ENCODE results near the gene COL23A1. TPM values are rescaled to one million over a fixed set of nuclear protein-coding genes. Genes with fewer than 3 reads are reported as not detected.
A peak's percentile ranks its signal among the peaks of the same experiment; 100 is the strongest.

COL23A1 gene
- total and polyA plus RNA-seq, 5 donors from 2014 or later = not detected

DNA sequence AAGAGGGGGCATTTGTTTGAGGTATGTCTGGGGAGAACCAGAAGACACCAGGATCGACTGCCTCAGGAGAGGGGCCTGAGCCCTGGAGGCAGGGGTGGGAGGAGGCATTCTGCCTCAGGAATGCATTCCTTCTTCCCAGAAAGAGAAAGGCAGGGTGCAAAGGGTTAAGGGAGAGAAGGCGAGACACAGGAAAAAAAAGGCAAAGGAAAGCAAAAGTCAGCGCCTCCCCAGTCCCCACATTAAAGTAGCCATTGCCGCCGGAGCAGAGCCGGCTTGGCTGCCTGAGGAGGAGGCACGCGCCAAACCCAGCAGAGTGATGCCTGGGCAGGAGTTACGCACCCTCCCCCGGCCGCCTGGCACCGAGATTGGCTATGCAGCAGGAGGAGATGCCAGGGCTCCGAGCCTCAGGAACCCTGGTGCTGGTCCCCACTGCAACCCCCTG lies 233.7 kb downstream of the COL23A1 start:
- Mint-ChIP-seq H3K27me3 (no peaks in the 10 kb centered on the region), H3K4me3 (no peak overlapping the region), H3K9me3 (no peaks in the 10 kb centered on the region), H3K36me3 (no peaks in the 10 kb centered on the region), H3K4me1 (peaks cover 0 to 12% (median 3%) of the 10 kb centered on the region in 4 donors), H3K27ac (no peak overlapping the region)
- H3K27me3 ChIP-seq (ENCODE audit: control insufficient read depth, insufficient read depth, low read length) = no peaks in the 10 kb centered on the region
- no peak for DNase-seq
- no peak overlapping the region for H3K27ac ChIP-seq (ENCODE audit: insufficient read depth, low read length, poor library complexity, severe bottlenecking)
- H3K36me3 ChIP-seq (ENCODE audit: control insufficient read depth, insufficient read depth, low read length) = no peaks in the 10 kb centered on the region
- H3K4me1 ChIP-seq (ENCODE audit: control insufficient read depth, insufficient read depth, low read length, poor library complexity, severe bottlenecking) = no peaks in the 10 kb centered on the region
- ATAC-seq (ENCODE audit: low read depth in 2 of 2) = no peak
- no peak overlapping the region for H3K4me3 ChIP-seq (ENCODE audit: low read depth, low read length)
- no peaks in the 10 kb centered on the region for H3K9me3 ChIP-seq (ENCODE audit: control insufficient read depth in 2 of 2, low read length in 2 of 2)

DNA sequence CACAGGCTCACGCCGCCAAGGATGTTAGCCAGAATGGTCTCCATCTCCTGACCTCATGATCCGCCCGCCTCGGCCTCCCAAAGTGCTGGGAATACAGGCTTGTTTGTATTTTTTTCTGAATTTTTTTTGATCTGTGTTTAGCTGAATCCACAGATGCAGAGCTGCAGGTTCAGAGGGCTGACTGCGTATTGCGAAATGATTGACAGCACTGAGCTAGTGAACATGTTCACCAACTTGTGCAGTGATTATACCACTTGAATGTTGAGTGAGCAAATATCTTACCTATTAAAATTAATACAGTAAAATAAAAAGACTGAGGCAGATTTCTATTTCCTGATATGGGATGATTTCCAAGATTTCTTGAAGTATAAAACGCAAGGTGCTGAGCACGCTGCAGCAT lies 234.5 kb downstream of the COL23A1 start:
- no peaks in the 10 kb centered on the region for H3K36me3 ChIP-seq (ENCODE audit: control insufficient read depth, insufficient read depth, low read length)
- no peaks in the 10 kb centered on the region for H3K27me3 Mint-ChIP-seq
- H3K27ac ChIP-seq (ENCODE audit: insufficient read depth, low read length, poor library complexity, severe bottlenecking) = no peak overlapping the region
- H3K36me3 Mint-ChIP-seq = no peaks in the 10 kb centered on the region
- H3K4me3 ChIP-seq (ENCODE audit: low read depth, low read length) = no peak overlapping the region
- no peak overlapping the region for H3K27ac Mint-ChIP-seq
- no peak for ATAC-seq (ENCODE audit: low read depth in 2 of 2)
- H3K4me1 ChIP-seq (ENCODE audit: control insufficient read depth, insufficient read depth, low read length, poor library complexity, severe bottlenecking) = no peaks in the 10 kb centered on the region
- DNase-seq = no peak
- H3K4me1 Mint-ChIP-seq = peaks cover 0 to 12% (median 3%) of the 10 kb centered on the region in 4 donors
- H3K4me3 Mint-ChIP-seq = no peak overlapping the region
- no peaks in the 10 kb centered on the region for H3K9me3 ChIP-seq (ENCODE audit: control insufficient read depth in 2 of 2, low read length in 2 of 2)
- no peaks in the 10 kb centered on the region for H3K9me3 Mint-ChIP-seq
- no peaks in the 10 kb centered on the region for H3K27me3 ChIP-seq (ENCODE audit: control insufficient read depth, insufficient read depth, low read length)

- H3K27me3 Mint-ChIP-seq = no peaks in the 10 kb centered on the region
Observed at GRCh38 chr5:178353461-178353860, 236.7 kb downstream of the COL23A1 start.

GRCh38 chr5:178352035-178352349 lies 238.2 kb downstream of the COL23A1 start:
- no peaks in the 10 kb centered on the region for H3K4me1 ChIP-seq (ENCODE audit: control insufficient read depth, insufficient read depth, low read length, poor library complexity, severe bottlenecking)
- Mint-ChIP-seq H3K9me3 (no peaks in the 10 kb centered on the region), H3K27ac (no peak overlapping the region), H3K4me1 (peaks cover 0 to 6% (median 2%) of the 10 kb centered on the region in 4 donors), H3K27me3 (no peaks in the 10 kb centered on the region), H3K36me3 (no peaks in the 10 kb centered on the region), H3K4me3 (no peak overlapping the region)
- H3K9me3 ChIP-seq (ENCODE audit: control insufficient read depth in 2 of 2, low read length in 2 of 2) = no peaks in the 10 kb centered on the region
- no peak overlapping the region for H3K4me3 ChIP-seq (ENCODE audit: low read depth, low read length)
- ATAC-seq (ENCODE audit: low read depth in 2 of 2) = no peak
- H3K36me3 ChIP-seq (ENCODE audit: control insufficient read depth, insufficient read depth, low read length) = no peaks in the 10 kb centered on the region
- DNase-seq = no peak
- H3K27ac ChIP-seq (ENCODE audit: insufficient read depth, low read length, poor library complexity, severe bottlenecking) = no peak overlapping the region
- no peaks in the 10 kb centered on the region for H3K27me3 ChIP-seq (ENCODE audit: control insufficient read depth, insufficient read depth, low read length)

More at GRCh38 chr5:178353461-178353860, 236.7 kb downstream of the COL23A1 start:
- ATAC-seq (ENCODE audit: low read depth in 2 of 2) (no peak), DNase-seq (no peak)
- Histone ChIP-seq H3K36me3 (ENCODE audit: control insufficient read depth, insufficient read depth, low read length) (no peaks in the 10 kb centered on the region), H3K4me3 (ENCODE audit: low read depth, low read length) (no peak overlapping the region), H3K9me3 (ENCODE audit: control insufficient read depth in 2 of 2, low read length in 2 of 2) (no peaks in the 10 kb centered on the region), H3K4me1 (ENCODE audit: control insufficient read depth, insufficient read depth, low read length, poor library complexity, severe bottlenecking) (no peaks in the 10 kb centered on the region), H3K27me3 (ENCODE audit: control insufficient read depth, insufficient read depth, low read length) (no peaks in the 10 kb centered on the region), H3K27ac (ENCODE audit: insufficient read depth, low read length, poor library complexity, severe bottlenecking) (no peak overlapping the region)
- Mint-ChIP-seq H3K9me3 (no peaks in the 10 kb centered on the region), H3K4me3 (no peak overlapping the region), H3K4me1 (peaks cover 0 to 12% (median 3%) of the 10 kb centered on the region in 4 donors), H3K36me3 (no peaks in the 10 kb centered on the region), H3K27ac (no peak overlapping the region)

DNA sequence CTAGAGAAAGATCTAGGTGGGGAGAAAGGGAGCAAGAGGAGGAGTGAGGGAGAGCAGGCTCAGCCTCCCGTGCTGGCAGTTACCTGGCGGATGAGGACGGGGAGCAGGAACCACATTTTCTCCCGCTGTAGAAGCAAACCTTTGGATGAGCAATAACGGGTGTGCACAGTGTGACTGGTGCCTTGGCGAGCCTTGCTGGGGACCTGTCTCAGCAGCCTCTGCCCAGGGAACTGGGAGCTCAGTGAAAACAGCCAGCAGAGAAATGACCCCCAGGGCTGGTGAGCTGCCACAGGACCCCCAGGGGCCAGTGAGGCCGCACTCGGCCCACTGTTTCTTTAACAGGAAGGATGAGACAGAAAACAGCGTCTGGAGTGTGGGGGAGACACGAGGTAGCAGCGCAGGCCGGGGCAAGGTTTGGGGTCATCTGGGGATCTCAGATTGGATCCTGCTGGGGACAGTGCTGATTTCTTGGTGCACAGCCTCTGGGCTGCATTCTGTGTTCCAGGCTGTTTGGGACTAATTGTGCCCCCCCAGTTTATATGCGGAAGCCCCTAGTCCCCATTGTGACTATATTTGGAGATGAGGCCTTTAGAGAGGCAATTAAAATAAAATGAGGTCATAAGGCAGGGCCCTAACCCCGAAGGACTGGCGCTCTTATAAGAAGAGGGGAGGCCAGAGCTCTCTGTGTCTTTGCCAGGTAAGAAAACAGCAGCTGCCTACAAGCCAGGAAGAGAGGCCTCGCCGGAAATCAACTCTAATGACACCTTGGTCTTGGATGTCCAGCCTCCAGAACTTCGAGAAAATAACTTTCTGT lies 238.8 kb downstream of the COL23A1 start:
- Mint-ChIP-seq H3K27me3 (no peaks in the 10 kb centered on the region), H3K9me3 (no peaks in the 10 kb centered on the region), H3K36me3 (no peaks in the 10 kb centered on the region), H3K4me1 (peaks cover 0 to 6% (median 2%) of the 10 kb centered on the region in 4 donors), H3K4me3 (no peak overlapping the region), H3K27ac (peak overlapping the region in 1 of 3 donors; percentile 5)
- Histone ChIP-seq H3K27ac (ENCODE audit: insufficient read depth, low read length, poor library complexity, severe bottlenecking) (no peak overlapping the region), H3K9me3 (ENCODE audit: control insufficient read depth in 2 of 2, low read length in 2 of 2) (no peaks in the 10 kb centered on the region), H3K36me3 (ENCODE audit: control insufficient read depth, insufficient read depth, low read length) (no peaks in the 10 kb centered on the region), H3K27me3 (ENCODE audit: control insufficient read depth, insufficient read depth, low read length) (no peaks in the 10 kb centered on the region), H3K4me3 (ENCODE audit: low read depth, low read length) (no peak overlapping the region), H3K4me1 (ENCODE audit: control insufficient read depth, insufficient read depth, low read length, poor library complexity, severe bottlenecking) (no peaks in the 10 kb centered on the region)
- DNase-seq (no peak), ATAC-seq (ENCODE audit: low read depth in 2 of 2) (no peak)

DNA sequence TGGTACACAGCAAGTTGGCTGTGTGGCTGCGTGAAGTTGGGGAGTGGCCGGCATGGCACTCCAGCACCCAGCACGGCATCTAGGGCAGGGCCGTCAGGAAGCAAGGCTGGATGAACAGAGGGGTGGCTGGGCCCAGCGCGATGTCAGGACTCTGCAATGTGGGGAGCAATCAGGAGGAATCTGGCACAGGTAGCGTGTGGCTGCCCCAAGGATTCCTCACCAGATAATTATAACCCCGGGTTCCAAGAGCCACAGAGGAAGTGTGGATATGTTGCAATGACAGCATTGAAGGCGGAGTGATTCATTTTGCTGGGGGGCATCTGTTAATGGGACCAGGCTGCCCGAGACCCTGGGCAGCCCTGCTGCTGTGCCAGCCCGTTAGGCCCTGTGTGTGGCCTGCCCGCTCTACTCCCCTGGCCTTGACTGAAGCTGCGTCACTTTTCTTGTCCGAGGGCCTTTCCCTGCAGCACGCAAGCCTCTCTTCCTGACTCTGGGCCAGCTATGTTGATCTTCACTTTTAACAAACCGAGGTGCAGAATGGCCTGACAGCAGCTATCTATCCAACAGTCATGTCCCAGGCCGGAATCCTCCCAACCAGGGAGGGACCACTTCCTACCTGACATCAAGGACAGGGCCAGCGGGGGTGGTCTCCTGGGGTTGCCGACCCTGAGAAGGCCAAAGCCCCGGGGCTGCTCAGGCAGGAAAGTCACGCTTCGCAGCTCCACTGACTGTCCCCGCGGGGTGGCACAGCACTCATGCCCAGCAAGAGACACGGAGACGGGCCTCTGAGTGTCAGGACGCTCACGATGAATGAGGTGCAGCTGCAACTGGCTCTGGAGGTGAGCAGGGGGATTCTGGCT lies 239.6 kb downstream of the COL23A1 start:
- no peaks in the 10 kb centered on the region for H3K4me1 Mint-ChIP-seq
- Histone ChIP-seq H3K4me1 (ENCODE audit: control insufficient read depth, insufficient read depth, low read length, poor library complexity, severe bottlenecking) (no peaks in the 10 kb centered on the region), H3K27me3 (ENCODE audit: control insufficient read depth, insufficient read depth, low read length) (no peaks in the 10 kb centered on the region), H3K27ac (ENCODE audit: insufficient read depth, low read length, poor library complexity, severe bottlenecking) (no peak overlapping the region), H3K4me3 (ENCODE audit: low read depth, low read length) (no peak overlapping the region), H3K9me3 (ENCODE audit: control insufficient read depth in 2 of 2, low read length in 2 of 2) (no peaks in the 10 kb centered on the region), H3K36me3 (ENCODE audit: control insufficient read depth, insufficient read depth, low read length) (no peaks in the 10 kb centered on the region)
- no peak overlapping the region for H3K4me3 Mint-ChIP-seq
- H3K27ac Mint-ChIP-seq = no peak overlapping the region
- ATAC-seq (ENCODE audit: low read depth in 2 of 2) (no peak), DNase-seq (no peak)
- H3K9me3 Mint-ChIP-seq = no peaks in the 10 kb centered on the region
- no peaks in the 10 kb centered on the region for H3K36me3 Mint-ChIP-seq
- H3K27me3 Mint-ChIP-seq = no peaks in the 10 kb centered on the region

GRCh38 chr5:178349625-178350353 lies 240.4 kb downstream of the COL23A1 start:
- no peak overlapping the region for H3K4me3 ChIP-seq (ENCODE audit: low read depth, low read length)
- H3K36me3 ChIP-seq (ENCODE audit: control insufficient read depth, insufficient read depth, low read length) = no peaks in the 10 kb centered on the region
- Mint-ChIP-seq H3K9me3 (no peaks in the 10 kb centered on the region), H3K27ac (no peak overlapping the region), H3K27me3 (no peaks in the 10 kb centered on the region), H3K4me1 (no peaks in the 10 kb centered on the region), H3K36me3 (no peaks in the 10 kb centered on the region), H3K4me3 (no peak overlapping the region)
- DNase-seq (no peak), ATAC-seq (ENCODE audit: low read depth in 2 of 2) (no peak)
- H3K9me3 ChIP-seq (ENCODE audit: control insufficient read depth in 2 of 2, low read length in 2 of 2) = no peaks in the 10 kb centered on the region
- no peak overlapping the region for H3K27ac ChIP-seq (ENCODE audit: insufficient read depth, low read length, poor library complexity, severe bottlenecking)
- H3K4me1 ChIP-seq (ENCODE audit: control insufficient read depth, insufficient read depth, low read length, poor library complexity, severe bottlenecking) = no peaks in the 10 kb centered on the region
- H3K27me3 ChIP-seq (ENCODE audit: control insufficient read depth, insufficient read depth, low read length) = no peaks in the 10 kb centered on the region

All from CD4-positive, CD25-positive, alpha-beta regulatory T cell (primary cell).